Dendritic cell treated with granulocyte-macrophage colony-stimulating factor and Interleukin-4, amounts not matched to agents 40 ng/mL and 50 ng/mL, for 4 days (primary cell): ENCODE measurements around the gene GCNA.
"Not testable (repeated sequence)": the region's sequence is repeated elsewhere in the genome, so short reads cannot be mapped to it uniquely, and the experiment has no call there.

Source experiments
- H3K27ac Mint-ChIP-seq: one replicate; pipeline ENCODE4 v1.8.0; 2022; ENCODE audit warnings: mild to moderate bottlenecking, mixed read lengths
- H3K27me3 Mint-ChIP-seq: one replicate; pipeline ENCODE4 v1.8.0; 2022; ENCODE audit warnings: mild to moderate bottlenecking, mixed read lengths
- H3K36me3 Mint-ChIP-seq: one replicate; pipeline ENCODE4 v1.8.0; 2022; ENCODE audit warnings: low read depth, mixed read lengths
- H3K4me1 Mint-ChIP-seq: one replicate; pipeline ENCODE4 v1.8.0; 2022; ENCODE audit warnings: low read depth, mixed read lengths
- H3K4me3 Mint-ChIP-seq: one replicate; pipeline ENCODE4 v1.8.0; 2022; ENCODE audit warnings: mild to moderate bottlenecking, moderate library complexity, mixed read lengths
- H3K9me3 Mint-ChIP-seq: one replicate; pipeline ENCODE4 v1.8.0; 2022; ENCODE audit warnings: mixed read lengths
- intact Hi-C: fragments of 100-400 bp; cut with micrococcal nuclease; formaldehyde crosslinking; loops from one replicate; pipeline ENCODE4 v1.15.0; 2022

The GCNA gene

DNA sequence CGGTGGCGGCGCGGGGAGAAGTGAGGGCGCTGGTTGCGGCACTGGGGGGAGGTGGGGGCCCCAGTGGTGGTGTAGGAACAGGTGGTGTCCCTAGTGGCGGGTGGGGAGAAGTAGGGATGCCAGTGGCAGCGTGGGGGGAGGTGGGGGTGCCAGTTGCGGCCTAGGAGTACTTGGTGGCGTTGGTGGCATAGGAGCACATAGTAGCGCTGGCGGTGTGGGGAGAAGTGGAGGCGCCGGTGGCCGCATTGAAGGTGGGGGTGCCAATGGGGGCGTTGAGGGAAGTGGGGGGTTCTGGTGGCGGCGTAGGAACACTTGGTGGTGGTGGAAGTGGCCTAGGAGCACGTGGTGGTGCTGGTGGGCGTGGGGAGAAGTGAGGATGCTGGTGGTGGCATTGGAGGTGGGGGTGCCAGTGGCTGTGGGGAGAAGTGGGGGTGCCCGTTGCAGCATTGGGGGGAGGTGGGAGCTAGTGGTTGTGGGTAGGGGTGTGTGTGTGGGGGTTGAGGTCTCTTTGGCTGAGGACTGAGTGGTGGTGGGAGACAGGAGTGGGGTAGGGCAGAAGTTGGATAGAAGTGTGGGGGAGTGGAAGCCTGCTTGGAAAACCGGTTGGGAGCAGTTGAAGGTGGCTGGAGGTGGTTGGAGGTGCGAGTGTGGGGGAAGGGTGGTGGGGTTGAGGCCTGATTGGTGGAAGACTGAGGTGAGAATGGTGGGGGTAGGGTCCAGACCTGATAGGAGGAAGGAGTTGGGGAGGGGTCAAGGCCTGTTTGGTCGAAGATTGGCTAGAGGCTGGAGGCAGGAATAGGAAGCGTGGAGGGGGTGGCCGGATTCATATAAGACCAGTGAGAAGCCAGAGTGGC, 1.1 kb downstream of the GCNA start:
- intact Hi-C loops: no loop called here
- Mint-ChIP-seq H3K4me1 (peaks cover 8% of the 10 kb centered on the region), H3K27me3 (no peaks in the 10 kb centered on the region), H3K36me3 (peaks cover 80% of the 10 kb centered on the region), H3K4me3 (no peak overlapping the region), H3K9me3 (no peaks in the 10 kb centered on the region), H3K27ac (no peak overlapping the region)

DNA sequence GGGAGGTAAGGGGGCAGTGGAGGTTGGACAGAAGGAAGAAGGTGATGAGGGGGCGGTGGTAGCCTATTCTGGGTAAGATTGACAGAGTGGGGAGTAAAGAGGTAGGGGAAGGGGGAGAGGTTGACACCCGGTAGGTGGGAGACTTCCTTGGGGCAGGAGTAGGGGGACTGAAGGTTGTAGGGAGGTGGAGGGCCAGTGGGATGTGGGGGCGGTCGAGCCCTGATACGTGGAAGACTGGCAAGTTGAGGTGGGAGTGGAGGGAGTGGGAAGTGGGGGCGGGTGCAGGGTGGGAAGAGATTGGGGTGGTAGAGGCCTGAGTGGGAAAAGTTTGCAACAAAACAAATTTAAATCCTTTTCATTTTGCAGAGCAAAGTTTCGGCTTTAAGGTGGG, 1.7 kb downstream of the GCNA start:
- peaks cover 8% of the 10 kb centered on the region for H3K4me1 Mint-ChIP-seq
- H3K36me3 Mint-ChIP-seq: peaks cover 74% of the 10 kb centered on the region
- no peak overlapping the region for H3K4me3 Mint-ChIP-seq
- H3K9me3 Mint-ChIP-seq: no peaks in the 10 kb centered on the region
- no peak overlapping the region for H3K27ac Mint-ChIP-seq
- no peaks in the 10 kb centered on the region for H3K27me3 Mint-ChIP-seq
- intact Hi-C loops: no loop called here

DNA sequence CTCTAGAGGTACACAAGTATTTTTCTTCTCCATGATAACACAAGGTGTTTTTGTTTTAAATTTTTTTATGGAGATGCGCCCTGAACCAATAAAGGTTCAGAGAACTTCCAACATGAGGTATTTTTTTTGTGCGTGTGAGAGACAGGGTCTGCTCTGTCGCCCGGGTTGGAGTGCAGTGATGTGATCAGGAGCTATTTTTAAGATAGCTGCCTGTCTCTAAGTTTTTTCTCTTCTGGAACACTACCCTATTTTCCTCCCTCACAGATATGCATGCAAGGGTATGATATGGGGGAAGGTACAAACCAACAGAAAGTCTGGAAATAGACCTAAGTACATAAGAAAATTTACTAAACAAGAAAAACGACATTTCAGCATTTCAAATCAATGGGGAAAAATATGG, 3.0 kb downstream of the GCNA start:
- Mint-ChIP-seq H3K4me1 (peaks cover 10% of the 10 kb centered on the region), H3K36me3 (peaks cover 66% of the 10 kb centered on the region), H3K27ac (no peak overlapping the region)

DNA sequence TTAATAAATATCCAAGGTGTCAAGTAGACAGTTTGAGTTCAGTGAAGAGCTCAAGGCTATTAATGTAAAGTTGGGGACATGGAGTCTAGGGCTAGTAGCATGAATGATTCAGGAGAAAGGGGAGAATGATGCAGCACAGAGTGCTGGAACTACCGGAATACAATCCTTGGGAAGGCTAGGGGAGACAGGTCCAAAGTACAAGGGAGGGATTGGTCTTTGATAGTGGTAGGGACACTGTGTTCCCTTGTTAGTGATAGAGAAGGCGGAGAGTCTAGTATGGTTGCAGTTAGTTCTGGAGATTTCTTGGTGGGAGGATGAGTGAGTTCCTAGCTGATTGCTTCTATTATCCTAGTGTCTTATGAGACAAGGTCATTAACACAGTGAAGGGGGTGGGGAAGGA, 8.7 kb downstream of the GCNA start:
- H3K36me3 Mint-ChIP-seq: peaks cover 15% of the 10 kb centered on the region
- H3K27me3 Mint-ChIP-seq: no peaks in the 10 kb centered on the region
- H3K4me1 Mint-ChIP-seq: peaks cover 13% of the 10 kb centered on the region
- no peak overlapping the region for H3K27ac Mint-ChIP-seq
- no peak overlapping the region for H3K4me3 Mint-ChIP-seq
- intact Hi-C loops: no loop called here
- H3K9me3 Mint-ChIP-seq: no peaks in the 10 kb centered on the region

More for the DNA sequence above, 3.0 kb downstream of the GCNA start:
- no peaks in the 10 kb centered on the region for H3K9me3 Mint-ChIP-seq
- no peaks in the 10 kb centered on the region for H3K27me3 Mint-ChIP-seq
- intact Hi-C loops: no loop called here
- H3K4me3 Mint-ChIP-seq: no peak overlapping the region

DNA sequence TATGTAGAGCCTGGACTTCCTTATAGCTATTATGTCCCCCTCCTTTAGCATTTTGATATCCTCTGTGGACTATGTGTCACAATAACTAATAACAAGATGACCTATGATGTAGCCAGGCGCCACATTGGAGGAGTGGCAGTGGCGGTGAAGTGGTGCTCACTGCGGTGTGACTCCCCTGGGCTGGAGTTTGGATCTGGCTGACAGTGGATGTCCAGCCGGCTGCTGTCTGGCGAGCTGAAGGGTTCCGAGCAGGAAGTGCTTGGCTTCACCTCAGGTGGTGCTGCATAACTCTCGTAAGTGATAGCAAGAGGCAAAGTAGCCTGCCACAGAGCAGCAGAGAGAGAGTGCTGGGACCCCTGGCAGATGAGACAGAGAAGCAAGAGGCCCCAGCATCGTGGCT, 15.0 kb downstream of the GCNA start:
- peaks cover 34% of the 10 kb centered on the region for H3K36me3 Mint-ChIP-seq
- H3K9me3 Mint-ChIP-seq, intact Hi-C loops, H3K27me3 Mint-ChIP-seq, H3K4me3 Mint-ChIP-seq, H3K27ac Mint-ChIP-seq, H3K4me1 Mint-ChIP-seq: not testable (repeated sequence)

DNA sequence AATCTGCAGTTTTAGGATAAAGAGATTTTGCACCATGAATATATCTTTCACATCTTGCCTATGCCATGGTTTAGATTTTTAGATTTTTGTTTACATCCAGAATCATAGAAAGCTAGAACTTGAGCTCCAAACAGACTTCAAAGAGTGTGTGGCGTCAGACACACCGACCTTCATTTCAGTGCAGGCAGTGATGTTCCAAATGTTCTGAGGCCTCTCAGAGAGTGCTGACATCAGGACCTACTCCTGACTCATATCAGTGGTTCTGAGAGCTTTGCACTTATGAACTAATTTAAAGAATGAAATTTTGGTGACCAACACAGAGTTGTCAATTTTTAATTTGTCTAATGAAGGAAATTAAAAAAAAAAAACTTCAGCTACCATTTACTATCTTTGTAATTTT, 21.7 kb downstream of the GCNA start:
- intact Hi-C loops: no loop called here
- H3K27me3 Mint-ChIP-seq: no peaks in the 10 kb centered on the region
- H3K36me3 Mint-ChIP-seq: peaks cover 79% of the 10 kb centered on the region
- H3K27ac Mint-ChIP-seq: no peak overlapping the region
- no peak overlapping the region for H3K4me3 Mint-ChIP-seq
- H3K9me3 Mint-ChIP-seq: no peaks in the 10 kb centered on the region
- no peaks in the 10 kb centered on the region for H3K4me1 Mint-ChIP-seq

DNA sequence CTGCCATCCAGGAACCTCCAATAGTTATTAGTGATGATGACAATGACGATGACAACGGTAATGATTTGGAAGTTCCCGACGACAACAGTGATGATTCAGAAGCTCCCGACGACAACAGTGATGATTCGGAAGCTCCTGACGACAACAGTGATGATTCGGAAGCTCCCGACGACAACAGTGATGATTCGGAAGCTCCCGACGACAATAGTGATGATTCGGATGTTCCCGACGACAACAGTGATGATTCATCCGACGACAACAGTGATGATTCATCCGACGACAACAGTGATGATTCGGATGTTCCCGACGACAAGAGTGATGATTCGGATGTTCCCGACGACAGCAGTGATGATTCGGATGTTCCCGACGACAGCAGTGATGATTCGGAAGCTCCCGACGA, 25.4 kb downstream of the GCNA start:
- H3K9me3 Mint-ChIP-seq: no peaks in the 10 kb centered on the region
- intact Hi-C loops: no loop called here
- no peaks in the 10 kb centered on the region for H3K4me1 Mint-ChIP-seq
- no peak overlapping the region for H3K27ac Mint-ChIP-seq
- H3K27me3 Mint-ChIP-seq: no peaks in the 10 kb centered on the region
- H3K4me3 Mint-ChIP-seq: no peak overlapping the region
- peaks cover 74% of the 10 kb centered on the region for H3K36me3 Mint-ChIP-seq

DNA sequence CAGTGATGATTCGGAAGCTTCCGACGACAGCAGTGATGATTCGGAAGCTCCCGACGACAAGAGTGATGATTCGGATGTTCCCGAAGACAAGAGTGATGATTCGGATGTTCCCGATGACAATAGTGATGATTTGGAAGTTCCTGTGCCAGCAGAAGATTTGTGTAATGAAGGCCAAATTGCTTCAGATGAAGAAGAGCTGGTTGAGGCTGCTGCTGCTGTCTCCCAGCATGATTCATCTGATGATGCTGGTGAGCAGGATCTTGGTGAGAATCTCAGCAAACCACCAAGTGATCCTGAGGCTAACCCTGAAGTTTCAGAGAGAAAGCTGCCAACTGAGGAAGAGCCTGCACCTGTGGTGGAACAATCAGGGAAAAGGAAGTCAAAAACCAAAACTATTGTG, 25.9 kb downstream of the GCNA start:
- intact Hi-C loops: no loop called here
- Mint-ChIP-seq H3K36me3 (peaks cover 76% of the 10 kb centered on the region), H3K27me3 (no peaks in the 10 kb centered on the region), H3K4me1 (no peaks in the 10 kb centered on the region), H3K9me3 (no peaks in the 10 kb centered on the region), H3K4me3 (no peak overlapping the region), H3K27ac (no peak overlapping the region)

DNA sequence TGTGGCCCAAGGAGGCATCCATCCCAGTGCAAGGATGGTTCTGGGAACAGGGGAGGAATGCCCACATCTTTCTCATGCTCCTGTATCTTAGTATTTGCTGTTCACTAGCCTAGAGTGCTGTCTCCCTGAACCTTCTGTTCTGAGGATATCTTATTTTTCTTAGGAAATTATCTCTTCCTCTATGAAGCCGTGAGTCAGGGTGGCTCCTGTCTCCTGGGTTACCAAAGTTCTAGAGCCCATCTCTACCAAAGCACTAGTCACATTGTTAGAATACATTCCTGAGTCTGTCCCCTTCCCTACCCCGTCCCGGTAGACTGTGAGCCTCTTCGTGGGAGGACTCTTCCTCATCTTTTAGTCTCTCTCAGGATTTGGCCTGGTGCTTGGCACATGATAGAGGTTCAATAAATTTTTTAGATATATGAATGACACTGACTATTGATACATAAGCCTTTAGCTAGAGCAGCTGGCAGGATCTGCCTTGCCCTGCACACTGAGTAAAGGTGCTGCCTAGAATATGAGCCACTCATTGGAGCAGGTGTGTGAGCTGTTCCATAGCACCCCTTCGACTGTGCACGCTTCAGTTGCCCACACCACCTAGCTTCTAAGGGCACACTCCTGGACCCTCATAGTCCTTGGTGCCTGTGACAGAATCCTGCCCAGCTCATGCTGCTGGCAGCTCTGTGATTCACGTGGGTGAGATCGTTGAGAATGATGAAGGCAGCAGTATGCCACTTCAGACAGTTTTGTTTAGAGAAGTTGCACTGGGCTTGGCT, 26.7 kb downstream of the GCNA start:
- Mint-ChIP-seq H3K4me3 (no peak overlapping the region), H3K27ac (no peak overlapping the region), H3K36me3 (peaks cover 84% of the 10 kb centered on the region), H3K27me3 (no peaks in the 10 kb centered on the region), H3K4me1 (no peaks in the 10 kb centered on the region), H3K9me3 (no peaks in the 10 kb centered on the region)
- intact Hi-C loops: no loop called here

DNA sequence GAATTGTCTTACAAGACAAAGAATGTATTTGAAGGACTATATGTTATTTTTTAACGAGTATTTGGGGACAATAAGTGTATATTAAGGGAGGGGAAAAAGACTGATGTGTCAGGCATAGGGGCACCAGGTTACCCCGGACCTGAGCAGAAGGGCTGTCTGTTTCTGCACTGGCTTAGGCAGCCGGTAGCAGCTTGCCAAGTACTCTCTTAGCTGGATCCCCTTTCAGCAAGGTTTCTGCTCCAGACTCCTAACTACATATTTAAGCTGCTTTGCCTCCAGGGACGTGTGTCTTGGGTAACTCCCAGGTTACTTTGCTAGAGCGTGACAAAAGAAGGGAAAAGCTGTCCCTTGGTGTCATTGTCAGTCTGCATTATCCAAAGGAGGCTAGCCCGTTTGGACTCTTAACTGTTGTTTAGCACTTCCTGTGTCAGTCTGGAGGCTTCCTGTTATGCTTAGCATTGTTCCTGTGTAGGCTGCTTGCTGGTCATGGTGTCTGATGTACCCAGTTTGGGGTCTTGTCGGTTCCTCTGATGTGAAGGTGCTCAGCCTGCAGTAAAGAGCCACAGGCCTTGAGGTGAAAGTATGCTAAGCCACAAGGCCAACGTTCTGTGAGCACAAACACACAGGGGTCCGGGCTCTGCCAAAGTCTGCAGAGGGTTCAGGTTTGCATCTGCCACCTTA, 28.4 kb downstream of the GCNA start:
- Mint-ChIP-seq H3K4me1 (no peaks in the 10 kb centered on the region), H3K36me3 (peaks cover 89% of the 10 kb centered on the region), H3K27me3 (no peaks in the 10 kb centered on the region), H3K9me3 (no peaks in the 10 kb centered on the region), H3K27ac (no peak overlapping the region), H3K4me3 (no peak overlapping the region)
- intact Hi-C loops: no loop called here

DNA sequence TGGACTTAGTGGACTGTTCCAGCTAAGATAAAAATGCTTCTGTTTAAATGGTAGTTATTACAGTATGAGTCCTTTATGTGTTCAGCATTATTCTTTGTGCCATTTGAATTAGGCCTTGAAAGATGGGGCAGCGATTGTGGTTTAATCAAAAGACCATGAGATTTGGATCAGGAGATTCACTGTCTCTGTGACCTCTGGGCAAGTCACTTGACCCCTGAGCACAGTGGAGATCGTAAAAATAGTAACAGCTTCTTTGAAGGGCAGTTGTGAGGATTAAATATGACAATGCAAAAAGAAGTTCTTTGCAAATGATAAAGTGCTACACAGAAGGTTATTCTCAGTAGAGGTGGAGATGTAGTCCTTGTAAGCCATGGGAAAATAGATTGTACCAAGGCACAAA, 29.3 kb downstream of the GCNA start:
- H3K4me1 Mint-ChIP-seq: no peaks in the 10 kb centered on the region
- H3K27ac Mint-ChIP-seq: no peak overlapping the region
- no peaks in the 10 kb centered on the region for H3K27me3 Mint-ChIP-seq
- intact Hi-C loops: no loop called here
- no peak overlapping the region for H3K4me3 Mint-ChIP-seq
- H3K9me3 Mint-ChIP-seq: no peaks in the 10 kb centered on the region
- H3K36me3 Mint-ChIP-seq: peaks cover 89% of the 10 kb centered on the region

DNA sequence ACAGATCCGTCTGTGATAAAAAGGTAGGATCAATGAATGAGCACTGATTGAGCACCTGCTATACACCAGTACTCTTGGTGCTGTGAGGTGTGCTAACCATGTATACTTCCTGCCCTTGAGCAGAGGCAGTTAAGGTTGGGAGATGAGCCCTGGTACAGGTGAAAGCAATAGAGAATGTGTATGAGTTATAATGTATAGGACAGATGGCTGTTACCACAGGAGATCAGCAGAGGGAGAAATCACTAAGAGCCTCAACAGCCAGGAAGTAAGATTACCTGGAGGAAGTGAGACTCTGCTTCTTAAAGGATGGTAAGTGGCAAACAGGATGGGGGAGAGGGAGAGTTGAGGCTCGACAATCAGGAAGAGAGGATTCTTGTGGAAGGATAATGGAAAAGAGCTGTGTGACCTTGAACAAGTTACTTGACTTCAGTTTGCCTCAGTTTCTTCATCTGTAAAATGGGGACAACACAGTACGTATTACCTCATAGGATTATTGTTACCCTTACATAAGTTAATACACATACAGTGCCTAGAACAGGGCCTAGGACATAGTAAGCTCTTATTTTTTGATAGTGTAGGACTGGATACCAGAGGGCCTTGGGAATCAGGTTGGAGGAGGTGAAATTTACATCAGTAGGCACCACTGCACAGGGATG, 31.0 kb downstream of the GCNA start:
- intact Hi-C loops: no loop called here
- Mint-ChIP-seq H3K4me3 (no peak overlapping the region), H3K4me1 (no peaks in the 10 kb centered on the region), H3K27ac (no peak overlapping the region), H3K27me3 (no peaks in the 10 kb centered on the region), H3K9me3 (no peaks in the 10 kb centered on the region), H3K36me3 (peaks cover 89% of the 10 kb centered on the region)

DNA sequence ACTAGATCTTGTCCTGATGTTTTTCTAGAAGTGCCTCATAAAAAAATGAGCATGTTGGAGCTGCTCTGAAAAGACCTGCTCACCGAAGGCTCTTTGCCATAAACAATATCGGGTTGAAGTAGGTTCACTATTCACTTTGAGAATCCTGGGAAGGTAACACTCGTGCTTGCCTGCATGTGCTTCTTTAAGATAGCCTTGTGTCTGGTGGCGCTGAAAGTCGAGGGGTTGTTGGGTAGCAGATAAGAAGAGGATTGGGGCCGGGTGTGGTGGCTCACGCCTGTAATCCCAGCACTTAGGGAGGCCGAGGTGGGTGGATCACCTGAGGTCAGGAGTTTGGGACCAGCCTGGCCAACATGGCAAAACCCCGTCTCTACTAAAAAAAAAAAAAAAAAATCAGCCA, 33.5 kb downstream of the GCNA start:
- H3K27me3 Mint-ChIP-seq, H3K9me3 Mint-ChIP-seq, intact Hi-C loops, H3K4me1 Mint-ChIP-seq, H3K4me3 Mint-ChIP-seq, H3K27ac Mint-ChIP-seq: not testable (repeated sequence)
- H3K36me3 Mint-ChIP-seq: peaks cover 89% of the 10 kb centered on the region

DNA sequence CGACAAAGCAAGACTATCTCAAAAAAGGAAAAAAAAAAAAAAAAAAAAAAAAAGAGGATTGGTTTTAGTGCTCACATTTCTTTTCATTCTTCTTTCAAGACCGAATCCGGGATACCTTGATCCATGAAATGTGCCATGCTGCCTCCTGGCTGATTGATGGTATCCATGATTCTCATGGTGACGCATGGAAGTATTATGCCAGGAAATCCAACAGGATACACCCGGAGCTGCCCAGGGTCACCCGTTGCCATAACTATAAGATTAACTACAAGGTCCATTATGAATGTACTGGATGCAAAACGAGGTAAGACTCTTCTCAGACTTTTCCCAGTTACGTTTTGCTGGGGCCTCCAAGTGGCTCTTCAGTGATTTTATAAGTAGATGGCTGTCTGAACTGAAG, 34.0 kb downstream of the GCNA start:
- no peaks in the 10 kb centered on the region for H3K9me3 Mint-ChIP-seq
- no peak overlapping the region for H3K27ac Mint-ChIP-seq
- no peak overlapping the region for H3K4me3 Mint-ChIP-seq
- H3K36me3 Mint-ChIP-seq: peaks cover 88% of the 10 kb centered on the region
- peaks cover 8% of the 10 kb centered on the region for H3K4me1 Mint-ChIP-seq
- intact Hi-C loops: no loop called here
- H3K27me3 Mint-ChIP-seq: no peaks in the 10 kb centered on the region
